ENCODE results near the gene FTCDNL1.

- TF ChIP-seq CTCF (IDR thresholded peaks at IDR 0.05 in 4 of 5, conservative IDR thresholded peaks at IDR 0.05 in 1 of 5), result no peak
- TF ChIP-seq POLR2A (IDR thresholded peaks at IDR 0.05), result no peak
Observed at GRCh38 chr2:199756743-199757142, 94.2 kb downstream of the FTCDNL1 start.
